Measurements from ENCODE around the gene ANKS6.

GRCh38 chr9:98778251-98778650 is 18.1 kb downstream of the ANKS6 start:
- TF ChIP-seq CTCF (IDR thresholded peaks at IDR 0.05) (no peak), POLR2A (IDR thresholded peaks at IDR 0.05) (no peak)

Data from transverse colon (tissue), 3 donors.